GM18951 (cell line): ENCODE measurements around the gene STX16.

ENCODE experiments used
- POLR2A ChIP-seq: IDR thresholded peaks from 4 replicates; pipeline ENCODE4 v1.6.1; 2011; ENCODE audit warnings: mild to moderate bottlenecking; ENCODE audit not compliant: insufficient read length, insufficient read depth; ENCODE audit errors: extremely low read depth
- in situ Hi-C: fragments of 300-500 bp; cut with MboI; formaldehyde crosslinking; loops from one replicate; pipeline ENCODE4 v1.12.0; 2022; ENCODE audit warnings: low sequenced_read_pairs, mixed read lengths, inconsistent platforms; ENCODE audit not compliant: unreplicated experiment

STX16 gene

GRCh38 chr20:58698741-58699622 is 47.9 kb downstream of the STX16 start:
- in situ Hi-C loops, result no loop called here
- TF ChIP-seq POLR2A, result no peak

- in situ Hi-C loops, result no loop called here
- no peak for TF ChIP-seq POLR2A
Measured at GRCh38 chr20:58699623-58700107, 48.6 kb downstream of the STX16 start.

DNA sequence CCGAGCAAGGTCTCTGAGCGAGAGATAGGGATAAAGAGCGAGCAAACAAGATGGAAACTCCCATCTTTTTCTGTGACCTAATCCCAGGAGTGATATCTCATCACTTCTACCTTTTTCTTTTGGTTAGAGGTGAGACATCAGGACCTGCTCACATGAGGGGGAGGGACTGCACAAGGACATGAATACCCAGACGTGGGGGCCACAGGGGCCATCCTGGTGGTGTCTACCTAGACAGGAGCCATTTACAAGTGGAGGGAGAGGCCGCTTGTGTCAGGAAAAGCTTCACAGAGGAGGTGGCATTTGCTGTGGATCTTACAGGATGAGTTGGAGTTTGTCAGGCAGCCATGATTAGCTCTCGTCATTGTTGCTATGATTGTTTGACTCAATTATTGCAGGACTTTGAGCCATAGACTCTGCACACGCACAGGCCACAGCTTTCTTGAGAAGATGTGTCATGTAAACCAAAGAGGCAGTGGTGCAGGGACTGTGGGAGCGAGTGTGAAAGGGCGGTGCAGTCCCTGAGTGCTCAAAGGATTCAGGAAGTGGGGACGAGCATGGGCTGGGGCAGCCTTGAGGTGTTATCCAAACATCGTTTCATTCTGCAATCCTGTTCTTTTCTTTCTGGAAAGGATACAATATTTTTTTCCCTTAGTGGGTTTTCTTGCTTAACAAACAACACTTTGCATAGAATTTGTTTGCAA is 49.2 kb downstream of the STX16 start:
- no peak for TF ChIP-seq POLR2A
- in situ Hi-C loops, result no loop called here

GRCh38 chr20:58700823-58701222 is 49.7 kb downstream of the STX16 start:
- no peak for TF ChIP-seq POLR2A
- in situ Hi-C loops, result no loop called here

GRCh38 chr20:58701431-58702160 is 50.5 kb downstream of the STX16 start:
- in situ Hi-C loops, result no loop called here
- no peak for TF ChIP-seq POLR2A

- in situ Hi-C loops, result no loop called here
- no peak for TF ChIP-seq POLR2A
Measured at GRCh38 chr20:58702161-58702510, 51.1 kb downstream of the STX16 start.

DNA sequence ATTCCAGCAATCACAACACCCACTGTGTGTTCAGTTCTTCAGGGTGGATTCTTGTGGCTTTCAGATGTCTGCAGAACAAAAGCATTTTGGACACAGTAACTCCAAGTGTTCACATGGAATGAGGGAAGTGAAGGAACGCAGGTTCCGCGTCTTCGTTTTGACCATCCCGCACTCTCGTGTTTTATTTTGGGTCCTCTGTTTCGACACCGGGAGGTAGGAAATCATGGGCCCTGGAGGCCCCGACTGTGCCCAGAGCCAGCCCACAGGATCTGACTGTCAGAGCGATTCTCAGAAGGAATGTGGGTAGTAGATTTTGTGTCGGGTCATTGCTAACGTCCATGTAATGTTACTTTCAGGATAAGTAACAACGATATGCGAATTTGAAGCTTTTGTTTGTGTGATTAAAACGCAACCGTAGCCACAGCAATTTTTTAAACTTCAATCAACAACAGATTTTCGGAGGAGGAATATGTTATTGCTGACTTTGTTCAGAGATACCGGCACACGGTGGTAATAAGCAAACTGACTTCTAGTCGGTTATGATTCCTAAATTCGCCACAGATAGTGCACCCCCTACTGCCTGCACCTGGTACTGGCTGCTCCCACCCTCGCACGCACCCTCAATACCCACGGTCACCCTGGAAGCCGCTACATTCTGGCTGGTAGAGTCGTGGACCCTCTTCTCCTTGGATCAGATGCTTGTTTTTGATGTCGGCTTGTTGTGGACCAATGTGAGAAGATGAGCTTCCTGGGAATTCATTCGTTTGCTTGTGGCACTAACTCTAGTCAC is 52.0 kb downstream of the STX16 start:
- TF ChIP-seq POLR2A, result no peak
- in situ Hi-C loops, result no loop called here

- in situ Hi-C loops, result no loop called here
- TF ChIP-seq POLR2A, result no peak
Measured at GRCh38 chr20:58703765-58704371, 52.8 kb downstream of the STX16 start.

DNA sequence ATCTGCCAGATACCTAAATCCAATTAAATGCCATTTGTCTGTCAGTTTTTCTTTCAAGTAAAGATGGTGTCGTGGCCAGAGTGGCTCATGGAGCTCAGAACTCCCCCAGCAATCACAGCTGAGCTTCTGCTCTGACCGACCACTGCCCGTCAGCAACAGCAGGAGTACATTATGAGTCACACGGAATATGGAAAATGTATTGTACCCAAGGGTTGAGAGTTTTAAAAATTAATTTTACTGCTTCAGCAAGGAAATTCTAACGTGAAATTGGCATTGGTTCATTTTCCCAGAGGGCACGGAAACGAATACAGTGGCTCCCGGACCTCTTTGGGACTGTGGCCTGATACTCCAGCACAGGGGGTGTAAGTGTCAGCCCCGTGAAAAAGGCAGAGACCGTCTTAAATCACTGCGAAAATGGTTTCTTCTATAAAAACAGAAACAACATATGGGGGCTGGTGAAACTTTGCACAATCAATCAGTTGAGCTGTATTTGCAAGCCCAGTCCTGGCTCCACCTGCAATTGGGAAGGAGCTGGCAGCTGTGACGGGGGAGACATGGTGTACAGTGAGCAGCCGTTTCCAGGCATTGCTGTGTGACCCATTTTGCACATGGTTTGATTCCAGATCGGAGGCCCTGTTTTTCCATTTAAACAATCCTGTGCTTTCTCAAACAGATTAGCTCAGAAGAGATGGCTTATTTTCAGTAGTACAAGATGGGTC is 54.3 kb downstream of the STX16 start:
- TF ChIP-seq POLR2A, result no peak
- in situ Hi-C loops, result no loop called here

DNA sequence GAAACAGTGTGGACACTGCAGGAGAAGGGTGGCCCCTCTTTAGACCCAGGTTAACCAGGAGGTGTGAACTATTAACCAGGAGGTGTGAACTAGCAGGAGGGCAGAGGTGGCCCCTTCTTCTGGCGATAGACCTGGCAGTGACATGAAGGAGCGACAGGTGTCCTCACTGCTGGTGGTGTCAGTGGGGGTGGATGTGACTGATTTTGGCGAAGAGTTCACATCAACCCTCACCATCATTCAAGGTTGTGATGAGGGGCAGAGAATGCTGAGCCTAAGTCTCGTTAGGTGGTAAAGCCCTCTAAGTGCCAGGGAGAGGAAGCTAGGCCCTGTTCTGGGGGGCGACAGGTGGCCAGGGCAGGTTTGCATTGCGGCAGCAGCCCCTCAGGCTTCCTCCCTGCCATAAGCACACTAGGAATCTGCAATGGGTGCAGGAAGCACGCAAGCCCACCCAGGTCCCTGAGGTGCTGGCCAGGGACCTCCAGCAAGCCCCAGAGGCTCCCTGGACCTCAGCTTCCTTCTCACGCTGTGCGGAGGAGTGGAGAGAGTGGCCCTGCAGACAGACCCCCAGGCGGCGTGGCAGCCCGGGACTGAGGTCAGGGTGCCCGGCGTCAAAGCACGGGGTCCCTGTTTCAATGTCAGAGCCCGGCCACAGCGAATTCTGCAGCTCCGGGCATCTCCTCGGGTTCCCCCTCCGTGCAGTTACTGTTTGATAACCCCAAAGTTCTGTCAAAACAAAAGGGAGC is 55.2 kb downstream of the STX16 start:
- TF ChIP-seq POLR2A, result no peak
- in situ Hi-C loops, result no loop called here
